Vagina (tissue), 2 donors: Measurements from ENCODE around the gene RFTN1. TPM values are rescaled to one million over a fixed set of nuclear protein-coding genes. Genes with fewer than 3 reads are reported as not detected.

ENCODE experiments used
- DNase-seq, 2 donors: peaks; one replicate each; pipeline ENCODE4 v3.0.0-alpha.2; 2017; ENCODE audit errors: extremely low spot score in 2 of 2
- H3K27ac ChIP-seq: fragments of 200-600 bp; sonication (generic); one replicate; pipeline ENCODE4 v1.5.1; 2019
- H3K27me3 ChIP-seq: fragments of 200-600 bp; sonication (generic); one replicate; pipeline ENCODE4 v1.5.1; 2019
- H3K36me3 ChIP-seq, 2 donors: fragments of 200-600 bp; sonication (generic); one replicate each; pipeline ENCODE4 v1.5.1; 2017 to 2019
- H3K4me1 ChIP-seq: fragments of 200-600 bp; sonication (generic); one replicate; pipeline ENCODE4 v1.5.1; 2019
- H3K4me3 ChIP-seq, 2 donors: fragments of 200-600 bp; sonication (generic); 1 replicate in 1 of 2; 2 replicates in 1 of 2; pipeline ENCODE4 v1.5.1; 2016 to 2019
- H3K9me3 ChIP-seq: fragments of 200-600 bp; sonication (generic); one replicate; pipeline ENCODE4 v1.5.1; 2019
- CTCF ChIP-seq, 3 experiments: fragments of 450-650 bp in 2 of 3; fragments of 200-600 bp in 1 of 3; sonication (generic) in 1 of 3; IDR thresholded peaks; one replicate each; pipeline ENCODE4 v1.5.1; 2017 to 2019; ENCODE audit warnings: antibody characterized with exemption in 3 of 3, mild to moderate bottlenecking in 2 of 3, moderate library complexity in 2 of 3
- POLR2A ChIP-seq, 2 donors: fragments of 450-650 bp; IDR thresholded peaks; one replicate each; pipeline ENCODE4 v1.6.1; 2017; ENCODE audit warnings: antibody characterized with exemption in 2 of 2, mild to moderate bottlenecking in 2 of 2, moderate library complexity in 2 of 2
- POLR2AphosphoS5 ChIP-seq, 2 donors: sonication (generic); formaldehyde crosslinking; IDR thresholded peaks; one replicate each; pipeline ENCODE4 v1.9.0; 2017; ENCODE audit warnings: antibody characterized with exemption in 2 of 2, mild to moderate bottlenecking in 2 of 2, low read depth in 1 of 2; ENCODE audit not compliant: insufficient read depth in 1 of 2
- intact Hi-C: fragments of 100-400 bp; cut with DNase I; formaldehyde crosslinking; loops from one replicate; pipeline ENCODE4 v1.15.1; 2023
- total RNA-seq: library from RNA; depleted of rRNA; stranded (reverse); fragments of >200 nt; gene quantifications from one replicate; pipeline ENCODE4 v1.2.3, GENCODE V29; 2016

RFTN1 gene
- total RNA-seq, 1 donor from 2014 or later, result 47.4 TPM

GRCh38 chr3:16475766-16476165, 37.7 kb downstream of the RFTN1 start:
- intact Hi-C loops, result no loop called here
- H3K9me3 ChIP-seq, result peaks cover 4% of the 10 kb centered on the region
- peaks cover 0 to 4% of the 10 kb centered on the region in 2 donors for H3K36me3 ChIP-seq
- no peak overlapping the region for H3K27ac ChIP-seq
- peaks cover 3% of the 10 kb centered on the region for H3K4me1 ChIP-seq
- TF ChIP-seq CTCF (IDR thresholded peaks at IDR 0.05) (no peak), POLR2AphosphoS5 (IDR thresholded peaks at IDR 0.05; ENCODE audit: insufficient read depth in 1 of 2, low read depth in 1 of 2) (no peak), POLR2A (IDR thresholded peaks at IDR 0.05) (no peak)
- H3K27me3 ChIP-seq, result no peaks in the 10 kb centered on the region
- no peak for DNase-seq
- H3K4me3 ChIP-seq, result no peak overlapping the region

GRCh38 chr3:16474920-16475319, 38.6 kb downstream of the RFTN1 start:
- intact Hi-C loops, result no loop called here
- Histone ChIP-seq H3K27ac (no peak overlapping the region), H3K36me3 (peaks cover 0 to 4% of the 10 kb centered on the region in 2 donors), H3K9me3 (peaks cover 8% of the 10 kb centered on the region), H3K4me1 (no peaks in the 10 kb centered on the region), H3K4me3 (no peak overlapping the region), H3K27me3 (no peaks in the 10 kb centered on the region)
- TF ChIP-seq POLR2A (IDR thresholded peaks at IDR 0.05) (no peak), POLR2AphosphoS5 (IDR thresholded peaks at IDR 0.05; ENCODE audit: insufficient read depth in 1 of 2, low read depth in 1 of 2) (no peak), CTCF (IDR thresholded peaks at IDR 0.05) (no peak)
- no peak for DNase-seq

GRCh38 chr3:16474216-16474615, 39.3 kb downstream of the RFTN1 start:
- H3K27ac ChIP-seq, result no peak overlapping the region
- peaks cover 8% of the 10 kb centered on the region for H3K9me3 ChIP-seq
- TF ChIP-seq POLR2A (IDR thresholded peaks at IDR 0.05) (no peak), CTCF (IDR thresholded peaks at IDR 0.05) (no peak), POLR2AphosphoS5 (IDR thresholded peaks at IDR 0.05; ENCODE audit: insufficient read depth in 1 of 2, low read depth in 1 of 2) (no peak)
- H3K4me3 ChIP-seq, result no peak overlapping the region
- intact Hi-C loops, result no loop called here
- H3K36me3 ChIP-seq, result peaks cover 0 to 4% of the 10 kb centered on the region in 2 donors
- no peaks in the 10 kb centered on the region for H3K4me1 ChIP-seq
- H3K27me3 ChIP-seq, result no peaks in the 10 kb centered on the region
- DNase-seq, result no peak

GRCh38 chr3:16472593-16472992, 40.9 kb downstream of the RFTN1 start:
- H3K27me3 ChIP-seq, result no peaks in the 10 kb centered on the region
- intact Hi-C loops, result no loop called here
- DNase-seq, result no peak
- peaks cover 0 to 4% of the 10 kb centered on the region in 2 donors for H3K36me3 ChIP-seq
- no peak overlapping the region for H3K4me3 ChIP-seq
- peaks cover 8% of the 10 kb centered on the region for H3K9me3 ChIP-seq
- H3K4me1 ChIP-seq, result no peaks in the 10 kb centered on the region
- TF ChIP-seq POLR2A (IDR thresholded peaks at IDR 0.05) (no peak), POLR2AphosphoS5 (IDR thresholded peaks at IDR 0.05; ENCODE audit: insufficient read depth in 1 of 2, low read depth in 1 of 2) (no peak), CTCF (IDR thresholded peaks at IDR 0.05) (no peak)
- no peak overlapping the region for H3K27ac ChIP-seq

GRCh38 chr3:16471897-16472296, 41.6 kb downstream of the RFTN1 start:
- no peaks in the 10 kb centered on the region for H3K4me1 ChIP-seq
- intact Hi-C loops, result no loop called here
- peaks cover 0 to 4% of the 10 kb centered on the region in 2 donors for H3K36me3 ChIP-seq

More at GRCh38 chr3:16471897-16472296, 41.6 kb downstream of the RFTN1 start:
- no peak overlapping the region for H3K4me3 ChIP-seq
- H3K27ac ChIP-seq, result no peak overlapping the region
- H3K27me3 ChIP-seq, result no peaks in the 10 kb centered on the region
- no peak for DNase-seq
- peaks cover 8% of the 10 kb centered on the region for H3K9me3 ChIP-seq
- no peak for TF ChIP-seq CTCF (IDR thresholded peaks at IDR 0.05)
- TF ChIP-seq POLR2AphosphoS5 (IDR thresholded peaks at IDR 0.05; ENCODE audit: insufficient read depth in 1 of 2, low read depth in 1 of 2), result no peak
- TF ChIP-seq POLR2A (IDR thresholded peaks at IDR 0.05), result no peak
